ENCODE measurements around the gene SNAI1. TPM values are rescaled to one million over a fixed set of nuclear protein-coding genes. Genes with fewer than 3 reads are reported as not detected.

Gene SNAI1
- total and polyA plus RNA-seq, 2 donors (not counting 3 experiments of a cell fraction or from before 2014, with no cell fraction given), result 10.8 to 13.4 TPM

DNA sequence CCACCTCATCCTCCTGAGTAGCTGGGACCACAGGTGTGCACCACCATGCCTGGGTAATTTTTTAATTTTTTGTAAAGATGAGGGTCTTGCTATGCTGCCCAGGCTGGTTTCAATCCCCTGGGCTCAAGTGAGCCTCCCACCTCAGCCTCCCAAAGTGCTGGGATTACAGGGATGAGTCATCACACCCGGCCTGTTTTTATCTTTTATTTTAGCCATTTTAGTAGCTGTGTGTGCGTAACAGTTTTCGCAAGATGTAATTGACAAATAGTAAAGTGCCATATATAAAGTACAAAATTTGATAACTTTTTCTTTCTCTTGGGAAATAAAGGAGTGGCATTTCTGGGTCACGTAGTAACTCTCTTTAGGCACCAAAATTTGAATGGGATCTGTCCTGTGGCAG, 21.4 kb downstream of the SNAI1 start:
- Histone ChIP-seq H3K4me3 (replicated peaks in 1 of 3; ENCODE audit: insufficient read depth in 1 of 3, low read depth in 1 of 3, low read length in 3 of 3) (no peak overlapping the region), H3K9ac (replicated peaks; ENCODE audit: extremely low read depth, insufficient read depth, low read length) (no peak overlapping the region), H3K9me1 (replicated peaks; ENCODE audit: control insufficient read depth, extremely low read depth, insufficient read depth, low read length) (no peaks in the 10 kb centered on the region), H3K79me2 (ENCODE audit: control insufficient read depth, insufficient read depth, low read length) (no peaks in the 10 kb centered on the region), H3K9me3 (replicated peaks; ENCODE audit: control insufficient read depth, insufficient read depth, low read length) (no peaks in the 10 kb centered on the region), H3K36me3 (ENCODE audit: control insufficient read depth in 2 of 2, extremely low read depth in 1 of 2, insufficient read depth in 2 of 2, low read length in 2 of 2) (no peaks in the 10 kb centered on the region), H3K4me1 (ENCODE audit: control insufficient read depth, extremely low read depth, insufficient read depth, low read length) (no peaks in the 10 kb centered on the region), H4K20me1 (replicated peaks; ENCODE audit: control insufficient read depth, extremely low read depth, insufficient read depth, low read length) (no peaks in the 10 kb centered on the region), H2AFZ (ENCODE audit: low read depth, low read length) (no peak overlapping the region), H3K27me3 (ENCODE audit: control insufficient read depth in 2 of 2, insufficient read depth in 2 of 2, low read length in 2 of 2) (no peaks in the 10 kb centered on the region), H3K27ac (ENCODE audit: insufficient read depth, low read depth, low read length) (no peak overlapping the region), H3K4me2 (ENCODE audit: insufficient read depth, low read length) (no peak overlapping the region)
- CTCF ChIA-PET, result interaction anchor here (2.0 kb wide), 1 partner anchor 67 kb away, joined by 9 read pairs; no protein-coding TSS in a partner anchor
- POLR2A ChIA-PET, result no interaction called here
- peak; percentile 12 for FAIRE-seq
- dilution Hi-C loops (cut with MboI; ENCODE audit: extremely low pct_ligation_motif_present, low sequenced_read_pairs) (no loop called here), intact Hi-C loops (cut with micrococcal nuclease) (no loop called here)
- TF ChIP-seq POLR2A (IDR thresholded peaks at IDR 0.05; ENCODE audit: low read depth, low read length) (no peak), GATA2 (IDR thresholded peaks at IDR 0.05; ENCODE audit: insufficient read depth, insufficient read length, low read depth, low read length) (no peak), EZH2 (IDR thresholded peaks at IDR 0.05; ENCODE audit: borderline replicate concordance, low read depth, low read length, severe bottlenecking) (no peak), POLR2AphosphoS5 (IDR thresholded peaks at IDR 0.05; ENCODE audit: insufficient read depth, low read depth, low read length) (no peak), JUN (IDR thresholded peaks at IDR 0.05; ENCODE audit: borderline replicate concordance, insufficient read depth, insufficient read length, low read depth) (no peak), MYC (IDR thresholded peaks at IDR 0.05; ENCODE audit: low read depth, low read length) (no peak), FOS (IDR thresholded peaks at IDR 0.05; ENCODE audit: borderline replicate concordance, insufficient read depth, low read length) (no peak)
- TF ChIP-seq, protein P1, sequence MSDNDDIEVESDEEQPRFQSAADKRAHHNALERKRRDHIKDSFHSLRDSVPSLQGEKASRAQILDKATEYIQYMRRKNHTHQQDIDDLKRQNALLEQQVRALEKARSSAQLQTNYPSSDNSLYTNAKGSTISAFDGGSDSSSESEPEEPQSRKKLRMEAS (IDR thresholded peaks at IDR 0.05; ENCODE audit: insufficient read depth, insufficient read length), result no peak
- TF ChIP-seq, protein P2, sequence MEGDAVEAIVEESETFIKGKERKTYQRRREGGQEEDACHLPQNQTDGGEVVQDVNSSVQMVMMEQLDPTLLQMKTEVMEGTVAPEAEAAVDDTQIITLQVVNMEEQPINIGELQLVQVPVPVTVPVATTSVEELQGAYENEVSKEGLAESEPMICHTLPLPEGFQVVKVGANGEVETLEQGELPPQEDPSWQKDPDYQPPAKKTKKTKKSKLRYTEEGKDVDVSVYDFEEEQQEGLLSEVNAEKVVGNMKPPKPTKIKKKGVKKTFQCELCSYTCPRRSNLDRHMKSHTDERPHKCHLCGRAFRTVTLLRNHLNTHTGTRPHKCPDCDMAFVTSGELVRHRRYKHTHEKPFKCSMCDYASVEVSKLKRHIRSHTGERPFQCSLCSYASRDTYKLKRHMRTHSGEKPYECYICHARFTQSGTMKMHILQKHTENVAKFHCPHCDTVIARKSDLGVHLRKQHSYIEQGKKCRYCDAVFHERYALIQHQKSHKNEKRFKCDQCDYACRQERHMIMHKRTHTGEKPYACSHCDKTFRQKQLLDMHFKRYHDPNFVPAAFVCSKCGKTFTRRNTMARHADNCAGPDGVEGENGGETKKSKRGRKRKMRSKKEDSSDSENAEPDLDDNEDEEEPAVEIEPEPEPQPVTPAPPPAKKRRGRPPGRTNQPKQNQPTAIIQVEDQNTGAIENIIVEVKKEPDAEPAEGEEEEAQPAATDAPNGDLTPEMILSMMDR (IDR thresholded peaks at IDR 0.05; ENCODE audit: extremely low read depth in 1 of 2, insufficient read depth in 1 of 2, low read depth in 1 of 2, low read length in 2 of 2), result no peak
- DNase-seq (ENCODE audit: low read depth, low spot score), result no peak
- no TSS peak for BruUV-seq (replicated peaks)
